ENCODE results near the gene CBY2.
"Not testable (repeated sequence)": the region's sequence is repeated elsewhere in the genome, so short reads cannot be mapped to it uniquely, and the experiment has no call there.

Gene CBY2

DNA sequence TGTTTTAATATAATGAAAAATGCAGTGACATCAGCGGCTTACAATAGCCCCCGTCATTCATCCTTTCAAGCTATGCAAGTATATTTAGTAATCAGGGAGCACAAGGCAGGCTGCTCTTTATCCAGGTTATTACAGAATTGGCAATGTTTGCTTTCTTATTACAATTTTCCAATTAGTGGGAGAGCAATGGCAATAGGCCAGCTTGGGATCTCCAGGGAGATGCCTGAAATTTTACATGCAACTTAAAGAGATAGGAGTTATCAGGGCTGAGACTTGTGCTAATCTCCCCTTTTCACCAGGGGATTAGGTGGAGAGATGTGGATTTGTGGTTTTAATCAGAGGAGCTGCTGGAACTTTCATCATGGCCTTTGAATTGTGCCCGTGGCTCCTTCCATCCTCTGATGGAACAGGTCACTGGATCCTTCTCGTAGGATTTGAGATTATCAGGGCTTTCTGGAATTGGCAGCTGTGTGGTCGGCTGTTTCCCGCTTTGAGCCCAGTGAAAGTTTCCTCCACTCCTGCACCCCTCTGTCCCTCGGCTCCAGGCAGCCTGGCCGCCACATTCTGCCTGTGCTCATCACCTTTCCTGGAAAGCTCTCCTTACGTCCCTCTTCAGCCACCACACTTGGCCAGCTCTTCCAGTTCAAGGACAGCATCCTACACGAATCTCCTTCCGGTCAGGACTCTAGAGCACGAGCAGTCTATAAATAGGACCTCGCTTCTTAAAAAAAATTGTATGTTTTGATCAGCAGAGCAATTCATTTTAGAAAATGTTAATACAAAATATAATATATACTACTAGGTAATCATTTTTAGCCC is 47.0 kb downstream of the CBY2 start:
- DNase-seq (ENCODE audit: low read depth in 2 of 2) = no peak

DNA sequence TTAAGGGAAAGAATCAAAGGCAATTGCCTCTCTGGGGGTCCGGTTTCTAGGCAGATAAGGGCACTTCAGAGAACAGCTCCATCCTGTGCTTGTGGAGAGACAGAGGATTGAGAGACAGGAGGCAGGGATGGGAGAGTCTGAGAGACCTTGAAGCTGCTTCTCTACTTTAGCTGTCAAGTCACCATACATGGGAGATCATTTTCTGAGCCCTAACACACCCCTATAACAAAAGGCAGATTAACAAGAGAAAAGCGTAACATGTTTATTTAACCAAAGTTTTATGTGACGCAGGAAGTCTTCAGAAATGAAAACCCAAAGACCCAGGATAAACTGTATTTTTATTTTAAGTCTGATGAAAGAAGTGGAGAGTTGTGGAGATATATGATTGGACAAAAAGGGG is 48.4 kb downstream of the CBY2 start:
- no peak for DNase-seq (ENCODE audit: low read depth in 2 of 2)

DNA sequence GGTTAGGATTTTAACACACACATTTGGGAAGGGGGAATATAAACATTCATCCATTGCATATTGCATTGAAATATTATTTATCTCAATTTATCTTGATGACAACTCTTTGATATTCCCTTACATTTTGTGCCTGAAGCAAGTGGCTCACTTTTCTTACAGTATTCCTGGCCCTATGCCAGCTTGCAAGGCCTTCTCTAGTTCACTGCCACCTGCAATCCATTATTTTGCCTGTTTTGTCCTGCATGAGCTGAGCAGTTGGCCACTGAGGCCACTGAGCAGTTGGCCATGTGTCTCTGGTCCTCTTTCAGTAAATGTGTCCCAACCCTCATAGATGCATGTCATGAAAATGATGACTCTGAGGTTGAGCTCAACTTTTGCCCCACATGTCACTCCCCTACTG is 49.8 kb downstream of the CBY2 start:
- no peak for DNase-seq (ENCODE audit: low read depth in 2 of 2)

DNA sequence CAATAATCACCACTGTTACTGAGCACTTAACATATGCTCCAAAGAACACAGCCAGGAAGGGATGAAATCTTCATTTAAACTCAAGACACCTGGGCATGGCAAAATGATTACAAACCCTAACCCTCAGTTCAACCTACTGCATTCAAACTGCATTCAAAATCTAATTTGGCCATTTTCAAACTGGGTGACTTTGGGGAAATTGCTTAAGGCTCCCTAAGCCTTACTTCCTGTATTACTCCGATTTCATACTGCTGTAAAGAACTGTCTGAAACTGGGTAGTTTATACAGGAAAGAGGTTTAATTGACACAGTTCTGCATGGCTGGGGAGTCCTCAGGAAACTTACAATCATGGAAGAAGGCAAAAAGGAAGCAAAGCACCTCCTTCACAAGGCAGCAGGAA is 50.4 kb downstream of the CBY2 start:
- DNase-seq (ENCODE audit: low read depth in 2 of 2) = no peak

DNA sequence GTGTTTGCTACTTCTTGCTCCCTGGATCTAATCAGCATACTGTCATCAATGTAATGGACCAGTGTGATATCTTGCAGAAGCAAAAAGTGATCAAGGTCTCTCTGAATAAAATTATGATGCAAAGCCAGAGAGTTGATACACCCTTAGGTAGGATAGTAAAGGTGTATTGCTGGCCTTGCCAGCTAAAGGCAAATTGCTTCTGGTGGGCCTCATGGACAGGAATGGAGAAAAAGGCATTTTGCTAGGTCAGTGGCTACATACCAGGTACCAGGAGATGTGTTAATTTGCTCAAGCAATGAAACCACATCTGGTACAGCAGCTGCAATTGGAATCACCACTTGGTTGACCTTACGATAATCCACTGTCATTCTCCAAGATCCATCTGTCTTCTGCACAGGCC is 54.4 kb downstream of the CBY2 start:
- DNase-seq (ENCODE audit: low read depth in 2 of 2) = not testable (repeated sequence)

DNA sequence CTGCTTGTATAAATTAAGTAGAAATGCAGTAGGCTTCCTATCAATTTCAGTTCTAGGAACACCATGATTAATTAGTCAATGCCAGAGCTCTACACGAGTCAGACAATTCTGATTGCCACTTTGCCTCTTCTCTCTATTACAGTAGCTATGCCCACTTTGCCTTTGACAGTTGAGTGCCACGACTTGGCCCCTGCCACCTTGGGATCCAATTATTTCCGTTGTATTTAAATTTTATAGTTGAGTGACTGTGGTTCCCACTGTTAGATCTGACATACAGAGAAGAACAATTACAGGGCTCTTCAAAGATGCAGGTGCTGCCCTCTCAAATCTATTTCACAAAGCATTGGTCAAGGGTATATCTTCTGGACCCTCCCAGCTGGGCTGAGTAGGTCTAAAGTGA is 55.5 kb downstream of the CBY2 start:
- not testable (repeated sequence) for DNase-seq (ENCODE audit: low read depth in 2 of 2)

DNA sequence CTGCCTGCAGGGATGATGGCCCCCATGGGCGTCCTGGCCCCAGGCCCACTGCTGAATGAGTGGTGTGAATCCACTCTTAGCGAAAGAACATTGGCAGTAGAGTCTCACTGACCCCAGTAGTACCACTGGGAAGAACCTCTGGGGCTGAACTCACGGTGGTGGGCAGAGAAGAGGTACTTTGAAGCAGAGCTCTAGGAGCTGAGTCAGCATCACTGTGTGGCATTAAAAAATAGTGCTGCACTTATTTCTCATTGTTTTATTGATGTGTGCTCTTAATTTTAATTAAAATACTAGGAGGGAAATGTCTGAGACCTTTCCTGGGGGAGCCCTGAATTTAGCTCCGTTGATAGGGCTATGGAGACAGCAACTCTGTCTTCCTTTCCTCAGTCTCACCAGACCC is 61.3 kb downstream of the CBY2 start:
- DNase-seq (ENCODE audit: low read depth in 2 of 2) = no peak

Measured in stimulated activated CD4-positive, alpha-beta T cell treated with anti-CD3 and anti-CD28 coated beads, Interleukin-15, amount 100 ng/mL, for 48 hours (primary cell).